RWPE1 (cell line): Measurements from ENCODE around the gene TMX2.

ENCODE experiments used
- CTCF ChIA-PET: fragments of 350-600 bp; sonication (Branson Sonifier 250); formaldehyde crosslinking; extraction: SDS; loops from one replicate; lab custom pipeline; 2021; lab: Yijun Ruan, JAX
- POLR2A ChIA-PET: fragments of 400-600 bp; formaldehyde crosslinking; extraction: SDS; loops from one replicate; lab custom pipeline; 2020; ENCODE audit warnings: antibody characterized with exemption; ENCODE audit not compliant: low non-redundant PET; lab: Yijun Ruan, JAX
- DNase-seq: peaks from one replicate; pipeline ENCODE4 v3.0.0; 2012; ENCODE audit warnings: low spot score
- H3K27ac ChIP-seq: fragments of 450-650 bp; 2 replicates; pipeline ENCODE4 v1.5.1; 2017
- TF ChIP-seq, protein P1 (sequence below): fragments of 450-650 bp; conservative IDR thresholded peaks from 2 replicates; pipeline ENCODE4 v1.5.1; 2017; ENCODE audit warnings: low read depth, mild to moderate bottlenecking

TMX2 gene

DNA sequence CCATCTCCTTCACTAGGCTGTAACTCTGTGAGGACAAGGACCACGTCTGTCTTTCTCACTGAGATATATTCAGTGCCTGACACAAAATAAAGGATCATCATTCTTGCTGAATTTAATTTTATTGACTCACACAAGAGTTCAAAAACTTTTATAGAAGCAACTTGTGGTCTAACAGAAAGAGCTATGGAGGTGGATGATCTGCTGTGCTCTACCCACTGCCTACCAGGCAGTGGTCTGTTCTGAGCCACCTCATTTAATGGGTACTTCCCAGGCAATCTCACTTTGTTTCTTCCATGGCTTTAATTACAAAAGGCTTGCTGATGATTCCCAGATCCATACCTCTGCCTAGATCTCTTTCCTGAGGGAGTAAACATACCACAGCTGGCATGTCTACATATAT is 34.5 kb downstream of the TMX2 start:
- H3K27ac ChIP-seq, result no peak overlapping the region
- ChIA-PET CTCF (interaction anchor here (0.6 to 1.7 kb wide), 3 partner anchors 32 to 58 kb away, joined by 3 to 4 read pairs (median 3); no protein-coding TSS in a partner anchor), POLR2A (no interaction called here)
- TF ChIP-seq, protein P1, sequence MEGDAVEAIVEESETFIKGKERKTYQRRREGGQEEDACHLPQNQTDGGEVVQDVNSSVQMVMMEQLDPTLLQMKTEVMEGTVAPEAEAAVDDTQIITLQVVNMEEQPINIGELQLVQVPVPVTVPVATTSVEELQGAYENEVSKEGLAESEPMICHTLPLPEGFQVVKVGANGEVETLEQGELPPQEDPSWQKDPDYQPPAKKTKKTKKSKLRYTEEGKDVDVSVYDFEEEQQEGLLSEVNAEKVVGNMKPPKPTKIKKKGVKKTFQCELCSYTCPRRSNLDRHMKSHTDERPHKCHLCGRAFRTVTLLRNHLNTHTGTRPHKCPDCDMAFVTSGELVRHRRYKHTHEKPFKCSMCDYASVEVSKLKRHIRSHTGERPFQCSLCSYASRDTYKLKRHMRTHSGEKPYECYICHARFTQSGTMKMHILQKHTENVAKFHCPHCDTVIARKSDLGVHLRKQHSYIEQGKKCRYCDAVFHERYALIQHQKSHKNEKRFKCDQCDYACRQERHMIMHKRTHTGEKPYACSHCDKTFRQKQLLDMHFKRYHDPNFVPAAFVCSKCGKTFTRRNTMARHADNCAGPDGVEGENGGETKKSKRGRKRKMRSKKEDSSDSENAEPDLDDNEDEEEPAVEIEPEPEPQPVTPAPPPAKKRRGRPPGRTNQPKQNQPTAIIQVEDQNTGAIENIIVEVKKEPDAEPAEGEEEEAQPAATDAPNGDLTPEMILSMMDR, result no peak
- DNase-seq, result no peak

DNA sequence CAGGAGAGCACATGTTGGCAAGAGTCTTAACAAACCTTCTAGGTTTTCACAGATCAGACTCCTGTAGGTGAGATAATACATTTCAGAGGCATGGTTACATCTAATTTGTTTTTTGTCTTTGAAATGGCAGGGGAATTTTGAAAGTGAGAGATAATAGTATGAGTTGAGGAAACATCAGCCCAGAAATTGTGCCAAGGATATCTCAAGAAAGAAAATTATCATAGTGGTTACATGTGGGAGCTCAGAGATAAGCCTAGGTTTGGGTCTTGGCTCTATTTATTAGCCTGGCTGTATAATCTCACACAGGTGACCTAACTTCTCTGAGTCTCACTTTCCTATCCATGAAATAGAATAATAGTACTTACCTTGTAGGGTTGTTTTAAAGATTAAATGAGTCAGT is 38.8 kb downstream of the TMX2 start:
- DNase-seq, result no peak
- POLR2A ChIA-PET, result no interaction called here

GRCh38 chr11:57751676-57752253 is 39.4 kb downstream of the TMX2 start, which contains the start of gene BTBD18:
BTBD18 (minus strand) TSS chr11:57751819; CDS start chr11:57751188, 631 bp downstream.
- CTCF ChIA-PET, result interaction anchor here (0.6 to 2.7 kb wide), 6 partner anchors 9 to 58 kb away, joined by 3 to 16 read pairs (median 5); partner anchors contain the start of gene CTNND1
- H3K27ac ChIP-seq, result no peak within 1 kb of the TSS
- DNase-seq, result no peak
- TF ChIP-seq, protein P1, result peak; percentile 39
- POLR2A ChIA-PET, result interaction anchor here (0.6 kb wide), 1 partner anchor 40 kb away, joined by 3 read pairs; the partner anchor contains the start of gene MED19

More for the DNA sequence above, 38.8 kb downstream of the TMX2 start:
- TF ChIP-seq, protein P1, result no peak
- H3K27ac ChIP-seq, result no peak overlapping the region
- CTCF ChIA-PET, result interaction anchor here (0.7 to 2.7 kb wide), 4 partner anchors 9 to 50 kb away, joined by 3 to 16 read pairs (median 6); partner anchors contain the start of gene CTNND1

DNA sequence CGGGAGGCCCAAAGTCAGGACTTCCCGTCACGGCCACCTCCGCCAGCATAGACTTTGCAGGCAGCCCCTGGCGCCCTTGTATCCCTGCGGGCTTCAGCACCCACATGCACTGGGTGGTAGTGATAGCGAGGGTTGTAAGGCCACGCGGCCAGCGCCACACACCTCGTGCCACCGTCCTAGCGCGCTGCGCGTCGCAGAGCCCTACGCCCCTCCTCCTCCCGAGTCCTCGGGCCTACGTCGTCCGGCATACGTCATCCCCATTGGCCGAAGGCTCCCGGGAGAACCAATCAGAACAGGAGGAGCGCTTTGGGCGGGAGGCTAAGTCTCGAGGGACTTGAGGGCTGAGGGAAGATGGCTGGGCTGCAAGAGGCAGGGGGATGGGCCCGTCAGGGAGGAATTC is 40.6 kb downstream of the TMX2 start:
- no peak overlapping the region for H3K27ac ChIP-seq
- DNase-seq, result no peak
- TF ChIP-seq, protein P1, result no peak
- ChIA-PET POLR2A (no interaction called here), CTCF (interaction anchor here (0.6 to 2.7 kb wide), 2 partner anchors 48 to 289 kb away, joined by 5 to 16 read pairs; no protein-coding TSS in a partner anchor)

DNA sequence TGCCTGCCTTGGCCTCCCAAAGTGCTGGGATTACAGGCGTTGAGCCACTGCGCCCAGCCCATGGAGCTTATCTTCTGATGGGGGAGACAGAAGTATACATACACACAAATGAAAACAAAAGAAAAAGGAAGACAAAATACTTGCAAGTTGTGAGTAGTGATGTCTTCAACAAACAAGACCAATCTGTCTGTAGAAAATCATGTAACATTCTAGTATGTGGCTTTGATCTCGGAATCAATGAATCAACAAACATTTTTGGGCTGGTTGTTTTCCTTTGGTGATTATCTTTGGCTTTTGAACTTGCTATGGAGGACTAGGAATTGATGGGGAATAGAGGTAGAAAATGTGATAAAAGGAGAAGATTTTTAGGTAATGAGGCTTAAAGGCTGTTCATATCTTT is 45.8 kb downstream of the TMX2 start:
- TF ChIP-seq, protein P1, result no peak
- POLR2A ChIA-PET, result no interaction called here
- no peak overlapping the region for H3K27ac ChIP-seq
- CTCF ChIA-PET, result interaction anchor here (3.6 kb wide), 1 partner anchor 42 kb away, joined by 17 read pairs; no protein-coding TSS in a partner anchor
- no peak for DNase-seq

- ChIA-PET CTCF (interaction anchor here (0.6 to 3.9 kb wide), 9 partner anchors 10 to 754 kb away, joined by 3 to 22 read pairs (median 4); partner anchors contain the start of gene BTBD18), POLR2A (interaction anchor here (0.9 to 1.1 kb wide), 2 partner anchors 17 to 19 kb away, joined by 3 to 4 read pairs; no protein-coding TSS in a partner anchor)
- peak; percentile 100 for DNase-seq
- TF ChIP-seq, protein P1, result no peak
- peak within 1 kb of the TSS; percentile 73 for H3K27ac ChIP-seq
Observed at GRCh38 chr11:57761301-57762234, 49.2 kb downstream of the TMX2 start, which contains the start of gene CTNND1. CTNND1 (plus strand) TSS chr11:57761802; CDS start chr11:57791479, 29,677 bp downstream.
